OCI-LY1 (cell line): Measurements from ENCODE around the gene PRR9.

Source experiments
- EZH2 ChIP-seq: fragments of 200-600 bp; sonication (generic), shearing (Covaris generic); IDR thresholded peaks from 2 replicates; pipeline ENCODE4 v1.8.0; 2017; ENCODE audit warnings: borderline replicate concordance, mixed run types, mild to moderate bottlenecking, antibody characterized with exemption, low read length, moderate library complexity, mixed read lengths
- TF ChIP-seq, protein P1 (sequence below): fragments of 200-600 bp; sonication (generic), shearing (Covaris generic); IDR thresholded peaks from 2 replicates; pipeline ENCODE4 v1.5.1; 2017; ENCODE audit warnings: mild to moderate bottlenecking, antibody characterized with exemption, low read length, moderate library complexity, mixed read lengths

- TF ChIP-seq, protein P1, sequence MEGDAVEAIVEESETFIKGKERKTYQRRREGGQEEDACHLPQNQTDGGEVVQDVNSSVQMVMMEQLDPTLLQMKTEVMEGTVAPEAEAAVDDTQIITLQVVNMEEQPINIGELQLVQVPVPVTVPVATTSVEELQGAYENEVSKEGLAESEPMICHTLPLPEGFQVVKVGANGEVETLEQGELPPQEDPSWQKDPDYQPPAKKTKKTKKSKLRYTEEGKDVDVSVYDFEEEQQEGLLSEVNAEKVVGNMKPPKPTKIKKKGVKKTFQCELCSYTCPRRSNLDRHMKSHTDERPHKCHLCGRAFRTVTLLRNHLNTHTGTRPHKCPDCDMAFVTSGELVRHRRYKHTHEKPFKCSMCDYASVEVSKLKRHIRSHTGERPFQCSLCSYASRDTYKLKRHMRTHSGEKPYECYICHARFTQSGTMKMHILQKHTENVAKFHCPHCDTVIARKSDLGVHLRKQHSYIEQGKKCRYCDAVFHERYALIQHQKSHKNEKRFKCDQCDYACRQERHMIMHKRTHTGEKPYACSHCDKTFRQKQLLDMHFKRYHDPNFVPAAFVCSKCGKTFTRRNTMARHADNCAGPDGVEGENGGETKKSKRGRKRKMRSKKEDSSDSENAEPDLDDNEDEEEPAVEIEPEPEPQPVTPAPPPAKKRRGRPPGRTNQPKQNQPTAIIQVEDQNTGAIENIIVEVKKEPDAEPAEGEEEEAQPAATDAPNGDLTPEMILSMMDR, result no peak
- no peak for TF ChIP-seq EZH2
Measured at GRCh38 chr1:153248176-153248879, 30.9 kb downstream of the PRR9 start.
